ENCODE measurements around the gene SLC4A8. TPM values are rescaled to one million over a fixed set of nuclear protein-coding genes. Genes with fewer than 3 reads are reported as not detected.
A peak's percentile ranks its signal among the peaks of the same experiment; 100 is the strongest.

The SLC4A8 gene
- total and polyA plus RNA-seq, 12 donors = 3.0 to 27.0 (median 11.6) TPM

DNA sequence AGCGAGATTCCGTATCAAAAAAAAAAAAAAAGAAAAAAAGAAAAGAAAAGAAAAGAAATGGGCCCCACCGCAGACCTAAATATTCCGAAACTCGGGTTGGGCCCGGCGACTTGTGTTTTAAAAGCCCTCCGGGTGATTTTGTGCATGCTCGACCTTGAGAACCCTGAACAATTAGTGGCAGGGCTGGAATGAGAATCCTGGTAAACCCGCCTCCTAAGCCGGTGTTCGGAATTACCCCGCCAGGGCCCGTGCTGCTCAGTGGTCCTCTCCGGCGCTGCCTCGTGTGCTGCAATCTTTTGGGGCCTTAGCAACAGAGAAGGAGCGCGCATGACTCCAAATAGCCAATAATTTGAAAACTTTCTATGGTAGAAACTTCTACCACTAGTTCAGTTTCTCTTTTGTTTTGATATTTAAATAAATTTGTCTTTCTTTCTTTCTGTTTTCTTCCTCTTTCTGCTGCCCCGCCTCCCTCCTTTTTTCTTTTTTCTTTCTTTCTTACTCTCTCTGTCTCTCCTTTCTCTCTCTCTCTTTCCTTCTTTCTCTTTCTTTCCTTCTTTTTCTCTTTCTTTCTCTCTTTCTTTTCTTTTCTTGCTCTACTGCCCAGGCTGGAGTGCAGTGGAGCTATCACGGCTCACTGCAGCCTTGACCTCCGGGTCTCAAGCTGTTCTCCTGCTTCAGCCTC is 31.9 kb upstream of the SLC4A8 start:
- Histone ChIP-seq H3K36me3 (replicated peaks in 1 of 2) (no peaks in the 10 kb centered on the region), H3K9me3 (replicated peaks in 1 of 3) (no peaks in the 10 kb centered on the region), H3K27ac (no peak overlapping the region), H3K4me1 (replicated peaks in 1 of 2) (peaks cover 0 to 14% of the 10 kb centered on the region in 2 donors), H3K4me3 (no peak overlapping the region), H3K27me3 (no peaks in the 10 kb centered on the region)
- DNase-seq = peak in 2 of 7 donors; percentile 11 to 50
- intact Hi-C loops (cut with DNase I) = no loop called here
- TF ChIP-seq POLR2A (IDR thresholded peaks at IDR 0.05) = no peak
- TF ChIP-seq, protein P1, sequence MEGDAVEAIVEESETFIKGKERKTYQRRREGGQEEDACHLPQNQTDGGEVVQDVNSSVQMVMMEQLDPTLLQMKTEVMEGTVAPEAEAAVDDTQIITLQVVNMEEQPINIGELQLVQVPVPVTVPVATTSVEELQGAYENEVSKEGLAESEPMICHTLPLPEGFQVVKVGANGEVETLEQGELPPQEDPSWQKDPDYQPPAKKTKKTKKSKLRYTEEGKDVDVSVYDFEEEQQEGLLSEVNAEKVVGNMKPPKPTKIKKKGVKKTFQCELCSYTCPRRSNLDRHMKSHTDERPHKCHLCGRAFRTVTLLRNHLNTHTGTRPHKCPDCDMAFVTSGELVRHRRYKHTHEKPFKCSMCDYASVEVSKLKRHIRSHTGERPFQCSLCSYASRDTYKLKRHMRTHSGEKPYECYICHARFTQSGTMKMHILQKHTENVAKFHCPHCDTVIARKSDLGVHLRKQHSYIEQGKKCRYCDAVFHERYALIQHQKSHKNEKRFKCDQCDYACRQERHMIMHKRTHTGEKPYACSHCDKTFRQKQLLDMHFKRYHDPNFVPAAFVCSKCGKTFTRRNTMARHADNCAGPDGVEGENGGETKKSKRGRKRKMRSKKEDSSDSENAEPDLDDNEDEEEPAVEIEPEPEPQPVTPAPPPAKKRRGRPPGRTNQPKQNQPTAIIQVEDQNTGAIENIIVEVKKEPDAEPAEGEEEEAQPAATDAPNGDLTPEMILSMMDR (IDR thresholded peaks at IDR 0.05) = no peak
- 55 to 67% (median 64%) methylated on average over 20 to 22 of the region's 22 CpGs for WGBS, 4 donors

DNA sequence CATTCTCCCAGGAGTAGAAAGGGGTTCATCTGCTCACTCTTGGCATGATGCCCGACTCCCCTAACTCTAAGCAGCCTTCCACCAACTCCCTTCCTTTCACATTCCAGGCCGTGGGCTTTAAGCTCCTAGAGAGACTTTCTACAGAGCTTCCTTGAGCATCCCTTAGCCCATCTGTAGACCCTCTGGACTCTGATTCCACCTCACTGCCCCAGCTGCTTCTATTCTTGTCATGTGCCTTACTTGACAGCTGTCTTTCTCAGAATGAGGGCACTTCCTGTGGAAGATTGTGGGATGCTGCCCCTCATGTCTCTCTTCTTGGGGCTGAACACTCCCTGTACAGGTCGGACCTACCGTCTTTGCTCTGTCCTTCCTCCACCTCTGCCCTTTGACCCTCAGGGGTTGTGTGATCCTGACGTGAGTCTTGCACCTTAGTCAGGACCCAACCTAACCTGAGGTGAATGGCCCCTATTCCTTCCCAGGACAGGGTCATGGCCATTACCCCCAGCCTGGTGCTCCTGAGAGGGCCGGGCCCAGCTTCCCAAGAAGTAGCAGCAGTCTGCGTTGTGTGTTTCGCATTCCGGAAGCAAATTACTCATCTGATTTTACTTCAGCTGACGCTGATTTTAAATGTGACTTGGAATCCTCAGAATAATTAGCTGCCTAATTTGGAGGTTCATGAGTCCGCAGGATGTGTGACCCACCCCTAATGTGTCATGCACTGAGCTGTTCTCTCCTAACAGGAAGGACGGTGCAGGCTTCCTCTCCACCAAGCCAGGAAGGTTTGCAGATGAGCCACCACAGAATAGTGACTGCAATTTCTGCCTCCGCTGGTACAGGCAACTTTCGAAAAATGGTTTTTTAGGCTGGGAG is 30.7 kb upstream of the SLC4A8 start:
- 72 to 95% (median 78%) methylated on average over 11 to 14 of the region's 14 CpGs for WGBS, 4 donors
- no peaks in the 10 kb centered on the region for H3K27me3 ChIP-seq
- peaks cover 0 to 10% of the 10 kb centered on the region in 2 donors for H3K4me1 ChIP-seq (replicated peaks in 1 of 2)
- no peak for TF ChIP-seq POLR2A (IDR thresholded peaks at IDR 0.05)
- TF ChIP-seq, protein P1 (IDR thresholded peaks at IDR 0.05) = no peak
- H3K36me3 ChIP-seq (replicated peaks in 1 of 2) = no peaks in the 10 kb centered on the region
- no peaks in the 10 kb centered on the region for H3K9me3 ChIP-seq (replicated peaks in 1 of 3)
- H3K27ac ChIP-seq = peak overlapping the region in 1 of 5 donors; percentile 10
- H3K4me3 ChIP-seq = no peak overlapping the region
- peak in 2 of 7 donors; percentile 14 to 52 for DNase-seq
- intact Hi-C loops (cut with DNase I) = no loop called here

GRCh38 chr12:51395283-51396230 is 29.1 kb upstream of the SLC4A8 start:
- no peak overlapping the region for H3K4me3 ChIP-seq
- intact Hi-C loops (cut with DNase I) = no loop called here
- peak in 1 of 7 donors; percentile 46 for DNase-seq
- H3K4me1 ChIP-seq (replicated peaks in 1 of 2) = peaks cover 0 to 10% of the 10 kb centered on the region in 2 donors
- WGBS, 4 donors = 50 to 63% (median 58%) methylated on average over 8 of the region's 8 CpGs
- no peaks in the 10 kb centered on the region for H3K36me3 ChIP-seq (replicated peaks in 1 of 2)
- no peak for TF ChIP-seq POLR2A (IDR thresholded peaks at IDR 0.05)
- TF ChIP-seq, protein P1 (IDR thresholded peaks at IDR 0.05) = no peak
- no peak overlapping the region for H3K27ac ChIP-seq
- no peaks in the 10 kb centered on the region for H3K9me3 ChIP-seq (replicated peaks in 1 of 3)
- H3K27me3 ChIP-seq = no peaks in the 10 kb centered on the region

Data from adrenal gland (tissue), 12 donors.